ENCODE data around the gene STAG1. TPM values are rescaled to one million over a fixed set of nuclear protein-coding genes. Genes with fewer than 3 reads are reported as not detected.
"Not testable (repeated sequence)": the region's sequence is repeated elsewhere in the genome, so short reads cannot be mapped to it uniquely, and the experiment has no call there.

The STAG1 gene
- total RNA-seq, 1 donor: 58.6 TPM

GRCh38 chr3:136381051-136381450, 371.1 kb downstream of the STAG1 start:
- no peak for TF ChIP-seq CTCF (IDR thresholded peaks at IDR 0.05; ENCODE audit: extremely low read depth, low read depth, low read length)
- no peak overlapping the region for H3K4me2 ChIP-seq (ENCODE audit: insufficient read depth, low read length)
- H3K36me3 ChIP-seq (ENCODE audit: insufficient read depth, low read length): no peaks in the 10 kb centered on the region
- H3K27me3 ChIP-seq (ENCODE audit: insufficient read depth, low read length): no peaks in the 10 kb centered on the region
- H3K4me1 ChIP-seq (ENCODE audit: insufficient read depth, low read length): no peaks in the 10 kb centered on the region
- no peaks in the 10 kb centered on the region for H4K20me1 ChIP-seq (ENCODE audit: insufficient read depth, low read length)
- H2AFZ ChIP-seq (ENCODE audit: low read length): no peak overlapping the region
- no peaks in the 10 kb centered on the region for H3K79me2 ChIP-seq (ENCODE audit: insufficient read depth, low read length)
- peak; percentile 78 for DNase-seq (ENCODE audit: insufficient read length, low spot score, missing footprints)
- no peaks in the 10 kb centered on the region for H3K9me3 ChIP-seq (ENCODE audit: low read depth, low read length)
- H3K4me3 ChIP-seq (ENCODE audit: insufficient read depth, low read length): no peak overlapping the region
- H3K27ac ChIP-seq (ENCODE audit: low read depth, low read length): no peak overlapping the region

DNA sequence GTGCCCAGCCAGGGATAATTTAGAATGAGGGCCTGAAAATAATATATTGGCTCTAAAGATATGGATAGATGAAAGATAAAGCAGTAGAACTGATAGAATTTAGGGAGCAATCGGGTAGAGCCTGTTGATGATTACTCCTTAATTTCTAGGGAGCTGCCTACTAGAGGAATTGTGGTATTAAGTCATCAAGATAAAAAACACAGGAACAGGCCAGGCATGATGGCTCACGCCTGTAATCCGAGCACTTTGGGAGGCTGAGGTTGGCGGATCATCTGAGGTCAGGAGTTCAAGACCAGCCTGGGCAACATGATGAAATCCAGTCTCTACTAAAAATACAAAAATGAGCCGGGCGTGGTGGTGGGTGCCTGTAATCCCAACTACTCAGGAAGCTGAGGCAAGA, 371.6 kb downstream of the STAG1 start:
- no peaks in the 10 kb centered on the region for H3K36me3 ChIP-seq (ENCODE audit: insufficient read depth, low read length)
- H4K20me1 ChIP-seq (ENCODE audit: insufficient read depth, low read length): no peaks in the 10 kb centered on the region
- H2AFZ ChIP-seq (ENCODE audit: low read length): no peak overlapping the region
- H3K27me3 ChIP-seq (ENCODE audit: insufficient read depth, low read length): no peaks in the 10 kb centered on the region
- H3K4me2 ChIP-seq (ENCODE audit: insufficient read depth, low read length): no peak overlapping the region
- H3K9me3 ChIP-seq (ENCODE audit: low read depth, low read length): no peaks in the 10 kb centered on the region
- H3K27ac ChIP-seq (ENCODE audit: low read depth, low read length): no peak overlapping the region
- peak; percentile 78 for DNase-seq (ENCODE audit: insufficient read length, low spot score, missing footprints)
- no peaks in the 10 kb centered on the region for H3K4me1 ChIP-seq (ENCODE audit: insufficient read depth, low read length)
- no peak overlapping the region for H3K4me3 ChIP-seq (ENCODE audit: insufficient read depth, low read length)
- TF ChIP-seq CTCF (IDR thresholded peaks at IDR 0.05; ENCODE audit: extremely low read depth, low read depth, low read length): no peak
- no peaks in the 10 kb centered on the region for H3K79me2 ChIP-seq (ENCODE audit: insufficient read depth, low read length)

DNA sequence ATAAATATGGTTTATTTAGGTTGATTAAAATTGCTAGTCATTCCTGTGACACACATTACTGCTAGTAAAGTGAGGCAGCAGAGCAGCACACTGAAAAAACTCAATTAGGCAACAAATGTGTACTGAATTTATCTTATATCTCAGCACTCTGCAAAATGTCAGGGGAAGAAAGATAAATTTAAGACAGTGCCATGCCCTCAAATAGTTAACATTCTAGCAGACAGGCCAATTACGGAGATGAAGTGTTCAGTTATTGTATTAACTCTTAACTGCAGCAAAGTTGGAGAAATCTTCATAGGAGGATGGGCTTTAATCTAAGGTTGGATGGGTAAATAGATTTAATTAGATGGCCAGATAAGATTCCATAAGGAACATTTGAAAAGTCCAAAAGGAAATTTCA, 374.2 kb downstream of the STAG1 start:
- no peak overlapping the region for H3K4me3 ChIP-seq (ENCODE audit: insufficient read depth, low read length)
- H3K9me3 ChIP-seq (ENCODE audit: low read depth, low read length): no peaks in the 10 kb centered on the region
- DNase-seq (ENCODE audit: insufficient read length, low spot score, missing footprints): peak; percentile 17
- no peaks in the 10 kb centered on the region for H3K27me3 ChIP-seq (ENCODE audit: insufficient read depth, low read length)
- H4K20me1 ChIP-seq (ENCODE audit: insufficient read depth, low read length): no peaks in the 10 kb centered on the region
- no peak for TF ChIP-seq CTCF (IDR thresholded peaks at IDR 0.05; ENCODE audit: extremely low read depth, low read depth, low read length)
- H2AFZ ChIP-seq (ENCODE audit: low read length): no peak overlapping the region
- H3K79me2 ChIP-seq (ENCODE audit: insufficient read depth, low read length): no peaks in the 10 kb centered on the region
- H3K27ac ChIP-seq (ENCODE audit: low read depth, low read length): no peak overlapping the region
- H3K36me3 ChIP-seq (ENCODE audit: insufficient read depth, low read length): no peaks in the 10 kb centered on the region
- no peak overlapping the region for H3K4me2 ChIP-seq (ENCODE audit: insufficient read depth, low read length)
- H3K4me1 ChIP-seq (ENCODE audit: insufficient read depth, low read length): no peaks in the 10 kb centered on the region

GRCh38 chr3:136377508-136377907, 374.7 kb downstream of the STAG1 start:
- Histone ChIP-seq H3K27me3 (ENCODE audit: insufficient read depth, low read length) (no peaks in the 10 kb centered on the region), H3K4me2 (ENCODE audit: insufficient read depth, low read length) (no peak overlapping the region), H3K79me2 (ENCODE audit: insufficient read depth, low read length) (no peaks in the 10 kb centered on the region), H4K20me1 (ENCODE audit: insufficient read depth, low read length) (no peaks in the 10 kb centered on the region), H3K36me3 (ENCODE audit: insufficient read depth, low read length) (no peaks in the 10 kb centered on the region), H3K4me1 (ENCODE audit: insufficient read depth, low read length) (no peaks in the 10 kb centered on the region), H3K27ac (ENCODE audit: low read depth, low read length) (no peak overlapping the region), H2AFZ (ENCODE audit: low read length) (no peak overlapping the region), H3K4me3 (ENCODE audit: insufficient read depth, low read length) (no peak overlapping the region), H3K9me3 (ENCODE audit: low read depth, low read length) (no peaks in the 10 kb centered on the region)
- no peak for TF ChIP-seq CTCF (IDR thresholded peaks at IDR 0.05; ENCODE audit: extremely low read depth, low read depth, low read length)
- peak; percentile 44 for DNase-seq (ENCODE audit: insufficient read length, low spot score, missing footprints)

DNA sequence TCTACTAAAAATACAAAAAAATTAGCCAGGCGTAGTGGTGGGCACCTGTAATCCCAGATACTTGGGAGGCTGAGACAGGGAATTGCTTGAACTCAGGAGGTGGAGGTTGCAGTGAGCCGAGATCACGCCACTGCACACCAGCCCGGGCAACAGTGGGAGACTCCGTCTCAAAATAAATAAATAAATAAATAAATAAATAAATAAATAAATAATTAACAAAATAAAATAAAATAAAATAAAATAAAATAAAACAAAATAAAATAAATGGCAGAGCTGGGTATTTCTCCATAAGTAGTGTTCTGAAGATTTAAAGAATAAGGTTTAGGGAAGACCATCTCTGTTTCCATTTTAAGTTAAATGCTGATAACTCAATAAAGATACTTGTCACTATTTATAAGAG, 376.4 kb downstream of the STAG1 start:
- not testable (repeated sequence) for H3K9me3 ChIP-seq (ENCODE audit: low read depth, low read length); DNase-seq (ENCODE audit: insufficient read length, low spot score, missing footprints); H4K20me1 ChIP-seq (ENCODE audit: insufficient read depth, low read length); H2AFZ ChIP-seq (ENCODE audit: low read length); H3K4me3 ChIP-seq (ENCODE audit: insufficient read depth, low read length); H3K4me2 ChIP-seq (ENCODE audit: insufficient read depth, low read length); H3K36me3 ChIP-seq (ENCODE audit: insufficient read depth, low read length); H3K27ac ChIP-seq (ENCODE audit: low read depth, low read length); H3K79me2 ChIP-seq (ENCODE audit: insufficient read depth, low read length); H3K27me3 ChIP-seq (ENCODE audit: insufficient read depth, low read length); H3K4me1 ChIP-seq (ENCODE audit: insufficient read depth, low read length)
